Kidney epithelial cell (primary cell): ENCODE results near the gene WDR70. TPM values are rescaled to one million over a fixed set of nuclear protein-coding genes. Genes with fewer than 3 reads are reported as not detected.
"Not testable (repeated sequence)": the region's sequence is repeated elsewhere in the genome, so short reads cannot be mapped to it uniquely, and the experiment has no call there.

ENCODE experiments used
- DNase-seq: peaks from one replicate; pipeline ENCODE4 v3.0.0-alpha.2; 2010; ENCODE audit warnings: low read depth
- H3K27me3 ChIP-seq: 2 replicates; pipeline ENCODE4 v1.6.0; 2011; ENCODE audit warnings: low read length; ENCODE audit not compliant: control insufficient read depth, insufficient read depth
- H3K36me3 ChIP-seq: 2 replicates; pipeline ENCODE4 v1.5.1; 2011; ENCODE audit warnings: low read length; ENCODE audit not compliant: control insufficient read depth, insufficient read depth
- H3K4me3 ChIP-seq: 2 replicates; pipeline ENCODE4 v1.5.1; 2011; ENCODE audit warnings: low read depth, mild to moderate bottlenecking, control low read depth, low read length
- CTCF ChIP-seq: IDR thresholded peaks from 2 replicates; pipeline ENCODE4 v1.5.1; 2011; ENCODE audit warnings: mild to moderate bottlenecking, moderate library complexity, low read length, control low read depth, inconsistent platforms; ENCODE audit not compliant: insufficient read depth, poor library complexity, severe bottlenecking
- total RNA-seq: library from RNA; depleted of rRNA; stranded (reverse); fragments of >200 nt; gene quantifications from 2 replicates; pipeline ENCODE4 v1.2.3, GENCODE V29; 2015

Gene WDR70
- total RNA-seq, 1 donor from 2014 or later: 19.6 TPM

- no peaks in the 10 kb centered on the region for H3K27me3 ChIP-seq
- no peak for DNase-seq
- TF ChIP-seq CTCF: no peak
- H3K36me3 ChIP-seq: no peaks in the 10 kb centered on the region
- no peak overlapping the region for H3K4me3 ChIP-seq
These were observed 286.2 kb downstream of the WDR70 start for GRCh38 chr5:37665272-37665671.

GRCh38 chr5:37665889-37666288, 286.8 kb downstream of the WDR70 start:
- no peaks in the 10 kb centered on the region for H3K36me3 ChIP-seq
- peak; percentile 23 for DNase-seq
- no peak overlapping the region for H3K4me3 ChIP-seq
- no peaks in the 10 kb centered on the region for H3K27me3 ChIP-seq
- no peak for TF ChIP-seq CTCF

- no peak for TF ChIP-seq CTCF
These were observed 288.3 kb downstream of the WDR70 start for GRCh38 chr5:37667430-37667829.

GRCh38 chr5:37667846-37668245, 288.7 kb downstream of the WDR70 start:
- Histone ChIP-seq H3K27me3 (no peaks in the 10 kb centered on the region), H3K36me3 (no peaks in the 10 kb centered on the region), H3K4me3 (no peak overlapping the region)
- no peak for DNase-seq
- no peak for TF ChIP-seq CTCF

More at GRCh38 chr5:37667430-37667829, 288.3 kb downstream of the WDR70 start:
- no peaks in the 10 kb centered on the region for H3K27me3 ChIP-seq
- no peak for DNase-seq
- no peak overlapping the region for H3K4me3 ChIP-seq
- no peaks in the 10 kb centered on the region for H3K36me3 ChIP-seq

GRCh38 chr5:37668524-37669047, 289.5 kb downstream of the WDR70 start:
- Histone ChIP-seq H3K4me3 (no peak overlapping the region), H3K27me3 (no peaks in the 10 kb centered on the region), H3K36me3 (no peaks in the 10 kb centered on the region)
- peak; percentile 98 for DNase-seq
- no peak for TF ChIP-seq CTCF

- not testable (repeated sequence) for H3K27me3 ChIP-seq, H3K4me3 ChIP-seq, DNase-seq, H3K36me3 ChIP-seq
These were observed 293.0 kb downstream of the WDR70 start for GRCh38 chr5:37672118-37672588.

- H3K36me3 ChIP-seq, H3K27me3 ChIP-seq, H3K4me3 ChIP-seq, DNase-seq: not testable (repeated sequence)
These were observed 295.2 kb downstream of the WDR70 start for GRCh38 chr5:37674361-37674760.

GRCh38 chr5:37679326-37679725, 300.2 kb downstream of the WDR70 start:
- H3K36me3 ChIP-seq, DNase-seq, H3K4me3 ChIP-seq, H3K27me3 ChIP-seq: not testable (repeated sequence)

GRCh38 chr5:37679903-37680302, 300.8 kb downstream of the WDR70 start:
- not testable (repeated sequence) for DNase-seq, H3K4me3 ChIP-seq, H3K36me3 ChIP-seq, H3K27me3 ChIP-seq
